HG03280 (cell line): Measurements from ENCODE around the gene ZNF500.
A peak's percentile ranks its signal among the peaks of the same experiment; 100 is the strongest.

ENCODE experiments used
- ATAC-seq: cut with Tn5 transposase; IDR thresholded peaks from one replicate; pipeline ENCODE4 v1.9.1; 2021; ENCODE audit warnings: mild to moderate bottlenecking, moderate library complexity; ENCODE audit not compliant: unreplicated experiment

The ZNF500 gene

DNA sequence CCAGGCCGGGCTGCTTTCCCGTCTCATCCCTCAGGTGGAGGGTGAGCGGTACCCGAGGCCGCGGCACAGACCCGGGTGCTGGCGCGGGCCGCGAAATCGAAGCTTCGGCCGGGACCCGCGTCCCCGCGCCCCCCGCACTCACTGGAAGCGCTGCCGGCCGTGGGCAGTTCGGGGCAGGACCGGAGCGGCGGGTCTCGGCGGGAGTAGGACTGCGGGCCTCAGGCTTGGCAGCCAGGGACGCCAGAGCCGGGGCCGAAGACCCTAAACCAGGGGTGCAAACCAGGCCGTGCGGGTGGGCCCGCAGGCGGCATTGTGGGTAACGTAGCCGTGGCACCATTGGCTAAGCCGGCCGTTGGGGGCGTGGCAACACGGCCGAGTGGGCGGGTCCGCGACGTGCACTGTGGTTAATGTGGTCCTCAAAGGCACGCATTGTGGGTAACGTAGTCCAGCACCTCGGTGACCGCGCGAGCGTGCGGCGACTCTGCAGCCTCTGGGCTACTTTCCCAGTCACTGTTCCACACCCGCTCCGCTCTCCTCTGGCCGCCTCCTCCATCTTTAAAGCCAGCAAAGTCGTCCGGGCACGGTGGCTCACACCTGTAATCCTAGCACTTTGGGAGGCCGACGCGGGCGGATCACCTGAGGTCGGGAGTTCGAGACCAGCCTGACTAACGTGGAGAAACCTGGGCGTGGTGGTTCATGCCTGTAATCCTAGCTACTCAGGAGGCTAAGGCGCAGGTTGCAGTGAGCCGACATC lies at the start of gene ZNF500:
ZNF500 (minus strand) TSS at position 288 of the 754 bp plus-strand sequence. CDS start 1,184 bp downstream, outside the sequence.
- peak; percentile 86 for ATAC-seq

GRCh38 chr16:4814542-4815173 lies 47.7 kb upstream of the ZNF500 start:
- no peak for ATAC-seq

DNA sequence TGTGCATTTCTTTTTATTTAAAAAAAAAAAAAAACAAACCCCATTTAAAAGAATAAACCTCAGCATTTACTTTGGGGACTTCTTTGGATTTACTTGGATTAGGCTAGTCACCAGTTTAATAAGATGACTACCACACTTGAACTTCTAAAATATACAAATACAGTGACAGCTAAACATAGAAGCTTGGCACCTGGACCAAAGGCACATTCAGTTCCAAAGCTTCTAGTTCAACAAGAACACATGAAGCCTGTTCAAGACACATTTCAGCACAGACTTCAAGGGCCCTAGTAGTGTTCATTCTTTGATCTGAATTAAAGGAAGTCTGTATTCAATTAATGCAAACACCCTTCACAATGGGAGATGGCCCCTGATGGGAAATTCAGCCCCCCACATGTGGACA lies 47.1 kb upstream of the ZNF500 start:
- no peak for ATAC-seq

- no peak for ATAC-seq
These were observed 46.5 kb upstream of the ZNF500 start for GRCh38 chr16:4813251-4814003.

DNA sequence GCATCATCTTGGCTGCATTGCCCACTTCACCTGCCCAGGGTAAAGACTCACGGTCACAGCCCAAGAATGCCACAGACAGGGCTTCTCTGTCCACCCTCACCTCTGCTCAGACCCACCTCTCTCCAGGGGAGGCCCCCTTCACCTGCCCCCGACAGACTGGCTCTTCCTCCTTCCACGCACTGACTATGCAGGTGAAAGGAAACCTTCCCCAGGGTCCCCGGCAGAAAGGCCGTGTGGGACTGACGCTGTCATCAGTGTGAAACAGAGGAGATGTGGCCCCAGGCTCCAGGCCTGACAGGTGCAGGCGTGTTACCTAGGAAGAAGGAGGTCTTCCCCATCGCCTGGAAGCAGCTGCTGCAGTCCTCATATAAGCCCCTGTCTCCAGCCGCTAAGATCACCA lies 44.8 kb upstream of the ZNF500 start:
- no peak for ATAC-seq

- no peak for ATAC-seq
These were observed 44.3 kb upstream of the ZNF500 start for GRCh38 chr16:4811242-4811641.

DNA sequence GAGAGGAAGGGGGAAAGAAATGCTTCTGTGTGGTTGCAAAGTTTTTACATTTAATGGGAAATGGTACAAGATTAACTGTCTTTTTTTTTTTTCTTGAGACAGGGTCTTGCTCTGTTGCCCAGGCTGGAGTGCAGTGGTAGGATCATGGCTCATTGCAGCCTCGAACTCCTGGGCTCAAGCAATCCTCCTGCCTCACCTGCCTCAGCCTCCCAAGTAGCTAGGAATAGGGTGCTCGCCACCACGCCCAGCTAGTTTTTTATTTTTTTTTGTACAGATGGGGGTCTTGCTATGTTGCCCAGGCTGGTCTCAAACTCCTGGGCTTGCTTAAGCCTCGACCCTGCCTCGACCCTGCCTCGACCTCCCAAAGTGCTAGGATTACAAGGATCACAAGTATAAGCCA lies 39.3 kb upstream of the ZNF500 start:
- no peak for ATAC-seq

- no peak for ATAC-seq
These were observed 38.3 kb upstream of the ZNF500 start for GRCh38 chr16:4805231-4805630.

DNA sequence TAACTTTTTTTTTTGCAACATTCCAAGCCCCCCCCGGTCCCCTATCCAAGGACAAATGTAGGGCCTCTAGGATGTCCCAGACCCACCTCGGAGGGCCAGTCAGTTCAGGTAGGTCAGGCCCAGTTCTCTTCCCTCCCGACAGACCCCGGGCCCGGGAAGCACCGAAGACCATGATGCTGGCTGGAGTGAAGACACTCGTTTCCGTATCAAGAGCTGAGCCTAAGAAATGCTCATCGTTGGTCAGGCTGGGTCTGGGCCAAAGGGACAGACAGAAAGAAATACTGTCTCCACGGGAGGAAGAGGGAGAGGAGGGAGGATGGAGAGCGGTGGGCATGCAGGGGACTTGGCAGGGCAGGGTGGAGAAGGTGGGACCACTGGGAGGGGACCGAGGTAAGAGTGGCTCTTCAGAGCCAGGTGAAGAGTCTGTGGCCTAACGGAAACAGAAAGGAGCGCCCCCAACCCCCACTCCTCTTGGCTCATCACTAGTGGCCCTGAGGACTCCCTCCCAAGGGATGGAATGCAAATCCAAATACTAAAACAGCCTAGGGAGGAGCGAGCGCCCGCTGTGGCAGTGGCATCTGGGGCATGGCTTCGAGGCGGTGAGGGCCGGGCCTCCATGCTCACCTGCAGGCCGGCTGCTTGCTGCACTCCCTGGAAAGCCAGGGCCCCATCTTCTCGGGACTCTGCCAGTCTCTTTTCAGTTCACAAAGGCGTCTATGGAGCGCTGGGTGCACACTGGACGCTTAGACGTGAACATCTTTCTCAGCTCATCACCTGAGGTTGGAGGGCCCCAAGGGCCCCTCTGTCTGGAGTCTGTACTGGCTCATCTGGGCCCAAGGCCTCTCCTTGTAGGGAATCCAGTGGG lies 37.2 kb upstream of the ZNF500 start:
- no peak for ATAC-seq

DNA sequence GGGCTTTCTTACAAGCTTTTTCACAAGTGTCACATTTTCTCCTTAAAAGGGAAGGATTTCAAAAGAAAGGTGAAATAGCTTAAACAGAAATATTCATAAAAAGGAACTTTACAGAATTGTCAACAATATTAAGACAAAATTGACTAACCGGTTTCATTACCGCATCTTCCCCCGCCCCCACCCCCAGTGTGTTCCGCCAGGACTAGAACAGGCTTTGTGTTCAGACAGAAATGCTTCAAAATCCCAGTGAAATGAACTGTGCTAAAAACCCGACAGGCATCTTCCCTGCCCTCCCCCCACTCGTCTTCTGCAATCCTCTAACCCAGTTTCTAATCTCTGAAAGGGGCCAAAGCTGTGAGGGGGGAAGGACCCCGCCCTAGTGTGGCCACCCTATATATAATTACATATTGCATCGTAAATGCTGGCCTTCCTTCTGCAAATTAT lies 36.5 kb upstream of the ZNF500 start:
- ATAC-seq: no peak

- ATAC-seq: peak; percentile 89
These were observed 35.8 kb upstream of the ZNF500 start for GRCh38 chr16:4802659-4803287.

- peak; percentile 59 for ATAC-seq
These were observed 35.1 kb upstream of the ZNF500 start, which contains the start of gene ROGDI for GRCh38 chr16:4801962-4802658. ROGDI (minus strand) TSS chr16:4802633; CDS start chr16:4802571, 62 bp downstream.

DNA sequence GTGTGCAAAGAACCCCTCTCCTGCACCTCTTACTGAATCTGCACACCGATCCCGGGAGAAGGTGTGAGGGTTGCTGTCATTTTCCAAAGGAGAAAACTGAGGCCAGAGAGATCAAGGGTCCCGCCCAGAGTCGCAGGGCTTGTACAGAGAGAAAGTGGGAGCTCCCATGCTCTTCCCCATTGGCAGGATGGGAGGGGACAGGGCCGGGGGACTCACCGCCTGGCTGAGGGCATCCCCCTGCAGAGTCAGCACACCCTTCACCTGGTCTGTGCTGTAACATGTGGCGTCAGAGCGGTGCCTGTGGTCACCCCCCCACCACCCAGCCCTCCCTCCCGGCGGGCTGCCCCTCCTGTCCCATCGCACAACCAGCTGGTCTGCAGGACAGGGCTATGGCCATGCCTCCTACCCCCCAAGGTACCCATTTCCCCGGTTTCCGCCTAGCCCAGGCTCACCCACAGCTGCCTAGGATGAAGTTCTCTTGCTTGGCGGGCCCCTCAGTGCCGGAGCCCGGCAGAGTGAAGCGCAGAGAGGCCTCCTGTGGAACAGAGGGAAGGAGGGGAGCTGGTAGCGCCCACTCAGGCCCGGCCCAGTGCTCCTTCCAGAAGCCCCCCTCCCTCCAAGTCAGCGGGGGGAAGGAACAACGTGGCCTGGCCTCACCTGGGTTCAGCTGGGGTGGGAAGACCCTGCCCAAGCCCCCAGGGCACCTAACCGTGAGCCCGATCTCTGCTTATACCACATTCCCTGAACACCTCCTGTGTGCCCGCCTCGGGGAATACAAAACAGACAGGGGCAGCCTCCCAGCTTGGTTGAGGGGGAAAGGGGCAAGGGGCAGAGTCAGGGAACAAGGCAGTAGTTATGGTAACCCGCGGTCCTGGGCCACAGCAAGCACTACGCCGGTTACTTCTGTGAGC lies 34.3 kb upstream of the ZNF500 start:
- ATAC-seq: no peak

DNA sequence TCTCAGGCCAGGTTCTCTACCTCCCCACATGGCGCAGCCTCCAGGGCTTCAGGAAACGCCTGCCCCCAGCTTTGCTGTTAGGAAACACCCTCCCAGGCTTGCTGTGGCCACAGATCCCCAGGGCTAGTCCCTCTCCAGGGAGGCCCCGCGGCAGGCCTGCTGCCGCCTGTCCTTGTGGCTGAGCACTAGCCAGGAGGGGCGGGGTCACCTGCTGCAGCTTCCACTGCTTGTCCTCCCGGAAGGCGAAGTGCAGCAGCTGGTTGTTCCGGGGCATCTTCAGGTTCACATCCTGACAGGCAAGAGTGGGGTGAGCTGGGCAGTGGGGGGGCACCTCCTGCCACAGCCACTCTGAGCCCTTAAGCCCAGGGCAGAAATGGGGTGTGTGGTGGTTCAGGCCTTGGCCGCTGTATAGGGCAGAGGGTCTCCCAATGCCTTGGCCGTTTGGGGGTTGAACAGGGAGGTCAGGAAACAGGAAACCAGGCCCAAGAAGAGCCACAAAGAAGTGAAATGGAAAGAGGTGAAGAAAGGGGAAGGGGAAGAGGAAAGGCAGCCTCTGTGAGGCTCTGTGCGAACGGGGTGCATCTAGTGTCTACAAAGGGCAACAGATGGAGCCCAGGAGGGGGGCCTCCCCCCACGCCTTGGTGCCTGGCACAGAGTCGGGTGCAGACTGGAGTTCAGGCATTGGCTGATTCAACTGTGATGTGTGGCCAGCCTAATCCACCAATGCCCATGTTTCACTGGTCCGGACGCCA lies 33.5 kb upstream of the ZNF500 start:
- ATAC-seq: no peak

- no peak for ATAC-seq
These were observed 32.4 kb upstream of the ZNF500 start for GRCh38 chr16:4799171-4799855.

DNA sequence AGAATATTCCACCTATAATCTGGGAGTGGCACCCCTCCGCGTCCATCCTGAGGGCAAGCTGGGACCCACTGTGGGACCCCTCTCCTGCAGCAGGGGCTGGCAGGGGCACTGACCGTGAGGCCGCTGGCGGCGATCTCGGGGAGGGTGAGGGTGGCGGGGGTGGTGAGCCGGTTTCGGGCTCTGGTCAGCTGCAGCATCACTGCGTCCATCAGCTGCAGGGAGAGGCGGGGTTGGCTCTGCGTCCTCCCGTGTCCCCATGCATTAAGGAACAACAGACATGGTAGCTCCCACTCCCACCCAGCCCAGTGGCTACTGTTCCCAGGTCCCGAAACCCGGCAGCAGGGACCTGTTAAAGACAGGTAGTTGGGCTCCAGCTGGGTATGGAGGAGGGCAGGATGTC lies 31.5 kb upstream of the ZNF500 start:
- ATAC-seq: no peak

GRCh38 chr16:4797805-4798252 lies 30.9 kb upstream of the ZNF500 start:
- no peak for ATAC-seq
